B cell (primary cell): ENCODE measurements around the gene OR52E8. TPM values are rescaled to one million over a fixed set of nuclear protein-coding genes. Genes with fewer than 3 reads are reported as not detected.

ENCODE experiments used
- ATAC-seq: fragments of 200-7000 bp; cut with Tn5 transposase; one replicate; pipeline ENCODE4 v1.10.0; 2021; ENCODE audit warnings: low read depth, mild to moderate bottlenecking, moderate number of reproducible peaks, moderate library complexity
- CTCF ChIA-PET: fragments of 350-600 bp; sonication (Branson Sonifier 250); formaldehyde crosslinking; loops from one replicate; lab custom pipeline; 2021; ENCODE audit warnings: antibody characterized with exemption, inconsistent platforms; lab: Charles Lee
- POLR2A ChIA-PET: fragments of 350-600 bp; sonication (Branson Sonifier 250); formaldehyde crosslinking; loops from one replicate; lab custom pipeline; 2021; ENCODE audit warnings: antibody characterized with exemption; lab: Charles Lee
- DNase-seq: peaks from one replicate; pipeline ENCODE4 v3.0.0; 2013
- H2AFZ ChIP-seq: 2 replicates; pipeline ENCODE4 v1.6.1; 2012; ENCODE audit warnings: mild to moderate bottlenecking, low read depth, low read length; ENCODE audit not compliant: insufficient read depth, poor library complexity, severe bottlenecking
- H3K27ac ChIP-seq, 2 donors: 1 replicate in 1 of 2; 2 replicates in 1 of 2; pipeline ENCODE4 v1.5.1; 2012 to 2013; ENCODE audit warnings: low read length in 2 of 2, mild to moderate bottlenecking in 2 of 2, moderate library complexity in 1 of 2
- H3K27me3 ChIP-seq, 4 experiments: fragments of 200-600 bp in 1 of 4; sonication (generic) in 1 of 4; replicated peaks in 1 of 4; 1 replicate in 2 of 4; 2 replicates in 2 of 4; pipeline versions ENCODE4 v1.6.1 to v1.7.0; 2013 to 2016; ENCODE audit warnings: low read length in 3 of 4, mild to moderate bottlenecking in 2 of 4, mixed read lengths in 1 of 4, moderate library complexity in 1 of 4; ENCODE audit not compliant: insufficient read depth in 4 of 4, control insufficient read depth in 3 of 4; ENCODE audit errors: control extremely low read depth in 1 of 4
- H3K36me3 ChIP-seq, 2 experiments: replicated peaks in 1 of 2; 1 replicate in 1 of 2; 2 replicates in 1 of 2; pipeline versions ENCODE4 v1.6.1 to v1.7.1; 2013; ENCODE audit warnings: low read length in 1 of 2; ENCODE audit not compliant: insufficient read depth in 2 of 2, control insufficient read depth in 1 of 2; ENCODE audit errors: control extremely low read depth in 1 of 2, extremely low read depth in 1 of 2
- H3K4me1 ChIP-seq, 2 donors: fragments of 200-600 bp in 1 of 2; sonication (generic) in 1 of 2; 1 replicate in 1 of 2; 2 replicates in 1 of 2; pipeline versions ENCODE4 v1.5.1 to v1.6.1; 2013 to 2017; ENCODE audit warnings: low read length in 2 of 2; ENCODE audit not compliant: control insufficient read depth in 2 of 2, insufficient read depth in 2 of 2
- H3K4me2 ChIP-seq: replicated peaks from 2 replicates; pipeline ENCODE3; 2012; ENCODE audit warnings: mild to moderate bottlenecking, low read depth, low read length; ENCODE audit not compliant: poor library complexity, severe bottlenecking
- H3K4me3 ChIP-seq, 5 experiments: fragments of 200-600 bp in 1 of 5; sonication (generic) in 1 of 5; 1 replicate in 3 of 5; 2 replicates in 2 of 5; pipeline versions ENCODE4 v1.5.1 to v1.7.0; 2011 to 2016; ENCODE audit warnings: low read length in 4 of 5, mild to moderate bottlenecking in 4 of 5, low read depth in 2 of 5, control low read depth in 1 of 5, moderate library complexity in 1 of 5; ENCODE audit not compliant: insufficient read depth in 1 of 5; ENCODE audit errors: control extremely low read depth in 1 of 5, extremely low read depth in 1 of 5
- H3K79me2 ChIP-seq: fragments of 200-600 bp; sonication (generic); one replicate; pipeline ENCODE4 v1.6.0; 2016; ENCODE audit warnings: low read length; ENCODE audit not compliant: control insufficient read depth, insufficient read depth
- H3K9ac ChIP-seq: fragments of 200-600 bp; sonication (generic); 2 replicates; pipeline ENCODE4 v1.6.1; 2017; ENCODE audit warnings: mild to moderate bottlenecking, low read length, moderate library complexity
- H3K9me3 ChIP-seq, 3 donors: one replicate each; pipeline versions ENCODE4 v1.6.1 to v1.7.1; 2013; ENCODE audit warnings: low read length in 2 of 3; ENCODE audit not compliant: control insufficient read depth in 2 of 3, insufficient read depth in 1 of 3; ENCODE audit errors: control extremely low read depth in 1 of 3
- H4K20me1 ChIP-seq: 2 replicates; pipeline ENCODE4 v1.6.0; 2012; ENCODE audit warnings: mild to moderate bottlenecking, low read length; ENCODE audit not compliant: insufficient read depth, control insufficient read depth, poor library complexity, severe bottlenecking
- H3K27ac Mint-ChIP-seq: one replicate; pipeline ENCODE4 v1.8.0; 2021; ENCODE audit warnings: mixed read lengths
- H3K27me3 Mint-ChIP-seq: one replicate; pipeline ENCODE4 v1.8.0; 2021; ENCODE audit warnings: mixed read lengths
- H3K4me1 Mint-ChIP-seq: one replicate; pipeline ENCODE4 v1.8.0; 2021; ENCODE audit warnings: mixed read lengths
- H3K4me3 Mint-ChIP-seq: one replicate; pipeline ENCODE4 v1.8.0; 2021; ENCODE audit warnings: mixed read lengths
- H3K9me3 Mint-ChIP-seq: one replicate; pipeline ENCODE4 v1.8.0; 2022; ENCODE audit warnings: mixed read lengths; ENCODE audit not compliant: insufficient read depth
- CTCF ChIP-seq: fragments of 200-600 bp; IDR thresholded peaks from one replicate; pipeline ENCODE4 v1.8.0; 2022; ENCODE audit warnings: antibody characterized with exemption, mild to moderate bottlenecking
- EZH2 ChIP-seq: IDR thresholded peaks from 2 replicates; pipeline ENCODE4 v1.6.1; 2012; ENCODE audit warnings: borderline replicate concordance, low read depth, mild to moderate bottlenecking, moderate library complexity, low read length; ENCODE audit not compliant: insufficient read depth, poor library complexity, severe bottlenecking
- WGBS: methylation state at CpG from one replicate; pipeline ENCODE4 v1.1.5; 2013; ENCODE audit warnings: missing lambda C conversion rate; ENCODE audit not compliant: insufficient coverage; 5-methylcytosine and 5-hydroxymethylcytosine counted together
- intact Hi-C: fragments of 100-400 bp; cut with micrococcal nuclease; formaldehyde crosslinking; loops from one replicate; pipeline ENCODE4 v1.10.0; 2022
- polyA plus RNA-seq: library from polyadenylated mRNA; depleted of rRNA; stranded (reverse); fragments of >200 nt; gene quantifications from 2 replicates; pipeline ENCODE4 v1.2.3, GENCODE V29; 2012
- total RNA-seq, 2 donors: library from RNA; stranded (reverse); fragments of 120-200 nt in 1 of 2; gene quantifications; 1 replicate in 1 of 2; 2 replicates in 1 of 2; pipeline versions ENCODE4 v1.2.3 to v1.2.4, GENCODE V29; 2013 to 2022

OR52E8 gene
- total and polyA plus RNA-seq, 2 donors (not counting 1 experiment from before 2014, with no cell fraction given), result not detected

GRCh38 chr11:5837695-5838094, 19.8 kb downstream of the OR52E8 start:
- Histone ChIP-seq H3K9me3 (peaks cover 0 to 3% (median 0%) of the 10 kb centered on the region in 3 donors), H3K4me1 (no peaks in the 10 kb centered on the region), H2AFZ (no peak overlapping the region), H3K4me2 (no peak overlapping the region), H3K36me3 (no peaks in the 10 kb centered on the region), H3K79me2 (no peaks in the 10 kb centered on the region), H4K20me1 (no peaks in the 10 kb centered on the region), H3K4me3 (no peak overlapping the region), H3K27ac (no peak overlapping the region), H3K27me3 (no peaks in the 10 kb centered on the region), H3K9ac (no peak overlapping the region)
- no peaks in the 10 kb centered on the region for H3K4me1 Mint-ChIP-seq
- POLR2A ChIA-PET, result no interaction called here
- TF ChIP-seq EZH2 (no peak), CTCF (no peak)
- DNase-seq (no peak), ATAC-seq (no peak)
- no peaks in the 10 kb centered on the region for H3K9me3 Mint-ChIP-seq
- H3K27ac Mint-ChIP-seq, result no peak overlapping the region
- no peak overlapping the region for H3K4me3 Mint-ChIP-seq
- intact Hi-C loops, result no loop called here
- peaks cover 24% of the 10 kb centered on the region for H3K27me3 Mint-ChIP-seq
- no CpG with 5 or more reads among the region's 2 CpGs for WGBS
- CTCF ChIA-PET, result no interaction called here

GRCh38 chr11:5833446-5833845, 24.0 kb downstream of the OR52E8 start:
- H3K27me3 Mint-ChIP-seq, result peaks cover 20% of the 10 kb centered on the region
- POLR2A ChIA-PET, result no interaction called here
- no CpG with 5 or more reads among the region's 2 CpGs for WGBS

More at GRCh38 chr11:5833446-5833845, 24.0 kb downstream of the OR52E8 start:
- CTCF ChIA-PET, result no interaction called here
- no peak overlapping the region for H2AFZ ChIP-seq
- H3K4me1 Mint-ChIP-seq, result no peaks in the 10 kb centered on the region
- intact Hi-C loops, result no loop called here
- ATAC-seq (no peak), DNase-seq (no peak)
- H4K20me1 ChIP-seq, result no peaks in the 10 kb centered on the region
- no peak for TF ChIP-seq CTCF
- TF ChIP-seq EZH2, result no peak
- no peaks in the 10 kb centered on the region for H3K4me1 ChIP-seq
- no peak overlapping the region for H3K27ac Mint-ChIP-seq
- H3K36me3 ChIP-seq, result no peaks in the 10 kb centered on the region
- no peak overlapping the region for H3K27ac ChIP-seq
- H3K9ac ChIP-seq, result no peak overlapping the region
- H3K79me2 ChIP-seq, result no peaks in the 10 kb centered on the region
- H3K27me3 ChIP-seq, result no peaks in the 10 kb centered on the region
- H3K4me3 ChIP-seq, result no peak overlapping the region
- H3K9me3 Mint-ChIP-seq, result no peaks in the 10 kb centered on the region
- H3K4me2 ChIP-seq, result no peak overlapping the region
- H3K4me3 Mint-ChIP-seq, result no peak overlapping the region
- H3K9me3 ChIP-seq, result no peaks in the 10 kb centered on the region
